HG02571 (cell line): ENCODE data around the gene EIF4E2.
"Not testable (repeated sequence)": the region's sequence is repeated elsewhere in the genome, so short reads cannot be mapped to it uniquely, and the experiment has no call there.

Experiments used
- ATAC-seq: cut with Tn5 transposase; IDR thresholded peaks from one replicate; pipeline ENCODE4 v1.9.1; 2021; ENCODE audit warnings: mild to moderate bottlenecking, moderate library complexity; ENCODE audit not compliant: unreplicated experiment

EIF4E2 gene

DNA sequence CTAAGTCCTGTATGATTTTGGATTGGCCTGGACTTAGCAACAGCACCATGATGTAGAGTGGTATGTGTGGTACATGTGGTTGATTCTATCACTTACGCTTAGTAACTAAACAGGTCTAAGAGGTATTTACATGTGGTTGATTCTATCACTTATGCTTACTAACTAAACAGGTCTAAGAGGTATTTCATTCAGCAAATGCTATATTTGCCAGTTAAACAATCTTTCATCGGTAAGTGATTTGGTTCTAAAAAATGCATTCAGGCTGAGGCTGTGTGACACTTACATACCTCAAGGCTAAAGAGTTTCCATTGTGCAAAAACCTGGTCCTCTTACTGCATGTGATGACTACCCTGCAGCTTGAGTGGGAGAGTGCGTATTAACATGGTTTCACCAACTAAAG, 13.1 kb downstream of the EIF4E2 start:
- ATAC-seq, result no peak

DNA sequence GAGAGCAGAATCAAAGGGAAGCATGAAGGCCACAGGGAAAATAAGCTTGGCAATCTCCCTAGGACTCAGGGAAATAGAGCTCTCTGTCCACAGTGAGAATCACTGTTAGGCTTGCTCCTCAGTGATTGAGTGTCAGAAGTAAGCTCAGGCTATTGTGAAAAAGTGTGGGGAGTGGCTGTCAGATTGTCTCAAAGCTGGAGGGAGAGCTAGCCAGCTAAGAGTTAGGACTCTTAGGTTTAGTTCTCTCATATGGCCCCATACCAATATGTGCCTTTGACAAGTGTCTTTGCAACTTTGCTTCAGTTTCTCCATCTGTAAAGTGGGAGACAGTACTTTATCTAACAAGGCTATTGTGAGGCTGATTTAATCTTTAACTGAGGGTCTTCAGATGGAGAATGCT, 17.2 kb downstream of the EIF4E2 start:
- ATAC-seq, result no peak

DNA sequence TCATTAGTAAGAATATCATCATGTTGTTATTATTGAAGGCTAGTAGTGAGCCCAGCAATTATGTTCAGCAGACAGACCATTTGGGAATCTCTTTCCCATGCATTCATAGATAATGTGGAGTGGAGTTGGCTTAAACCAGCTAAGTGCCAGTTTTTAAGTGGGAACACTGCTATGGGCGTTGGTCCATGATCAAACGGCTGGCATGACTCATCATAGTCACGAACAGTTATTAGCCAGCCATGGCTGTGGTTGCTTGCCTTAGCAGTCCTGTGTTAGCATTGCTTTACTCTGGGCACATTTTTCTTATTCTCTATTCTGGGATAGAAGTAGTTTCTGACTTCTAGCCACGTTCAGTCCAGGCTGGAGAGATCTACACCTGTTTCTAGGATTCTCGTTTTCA, 17.7 kb downstream of the EIF4E2 start:
- ATAC-seq, result no peak

DNA sequence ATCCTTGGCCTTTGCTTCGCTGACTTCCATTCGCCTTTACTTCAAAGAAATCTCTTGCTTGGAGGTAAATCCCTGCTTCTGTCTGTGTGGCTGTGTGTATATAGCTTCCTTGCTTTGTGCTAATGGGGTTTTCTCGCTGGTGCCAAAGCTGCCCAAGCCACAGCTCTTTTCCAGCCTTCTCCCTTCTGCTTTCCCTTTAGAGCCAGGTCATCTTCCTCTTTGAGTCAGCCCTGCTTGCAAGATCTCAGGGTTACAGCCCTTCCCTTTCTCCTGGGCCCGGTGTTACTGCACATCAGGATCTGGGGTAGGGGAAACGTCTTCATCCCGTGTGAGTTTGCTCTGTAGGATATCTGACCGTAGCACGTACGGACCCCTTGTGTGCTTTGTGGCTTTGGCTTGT, 19.1 kb downstream of the EIF4E2 start:
- no peak for ATAC-seq

DNA sequence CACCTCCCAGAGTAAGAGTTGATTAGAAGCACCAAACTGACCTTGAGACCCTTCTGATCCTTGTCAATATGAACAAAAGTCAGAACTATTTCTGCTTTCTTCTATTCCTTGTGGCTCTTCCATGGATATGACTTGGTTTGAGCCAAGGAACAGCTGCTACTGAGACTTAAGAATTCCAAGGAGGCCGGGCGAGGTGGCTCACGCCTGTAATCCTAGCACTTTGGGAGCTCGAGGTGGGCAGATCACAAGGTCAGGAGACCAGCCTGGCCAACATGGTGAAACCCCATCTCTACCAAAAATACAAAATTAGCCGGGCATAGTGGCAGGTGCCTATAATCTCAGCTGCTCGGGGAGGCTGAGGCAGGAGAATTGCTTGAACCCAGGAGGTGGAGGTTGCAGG, 20.0 kb downstream of the EIF4E2 start:
- ATAC-seq, result not testable (repeated sequence)

DNA sequence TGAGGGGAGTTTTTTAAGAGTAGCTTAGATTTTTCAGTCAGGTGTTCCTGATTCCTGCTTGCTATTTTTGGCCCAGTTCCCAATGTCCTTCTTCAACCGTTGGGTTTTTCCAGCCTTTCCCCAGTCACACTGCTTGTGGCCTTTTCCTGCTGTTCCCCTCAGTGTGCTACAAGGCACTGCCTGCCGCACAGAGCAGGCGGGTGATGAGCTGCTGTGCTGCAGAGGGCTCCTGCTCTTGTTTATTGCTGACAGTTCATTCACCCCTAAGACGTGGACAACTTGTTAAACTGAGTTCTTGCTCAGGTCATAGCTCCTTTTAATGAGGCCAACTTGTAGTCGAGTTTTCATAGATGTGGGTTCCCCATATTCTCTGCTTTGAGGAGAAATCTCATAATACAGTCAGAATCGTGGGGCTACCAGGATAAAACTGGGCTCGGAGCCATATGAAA, 20.6 kb downstream of the EIF4E2 start:
- no peak for ATAC-seq

DNA sequence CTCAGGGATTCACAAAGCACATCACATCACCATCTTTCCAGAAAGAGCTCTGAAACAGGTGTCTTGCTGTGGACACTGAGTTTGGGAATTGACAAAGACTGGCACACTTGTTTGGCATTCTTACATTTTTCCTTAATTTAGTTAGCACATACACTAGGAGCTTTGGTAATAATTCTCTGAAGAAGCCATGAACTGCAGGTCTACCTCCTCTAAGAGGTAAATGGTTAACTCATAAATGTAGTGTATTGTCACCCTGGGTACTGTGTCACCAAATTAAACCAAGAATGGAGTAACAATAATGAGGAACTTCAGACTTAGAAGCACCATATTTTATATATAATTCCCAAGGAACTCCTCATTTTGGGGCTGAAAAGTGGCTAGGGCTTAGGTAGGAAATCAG, 22.6 kb downstream of the EIF4E2 start:
- ATAC-seq, result no peak

DNA sequence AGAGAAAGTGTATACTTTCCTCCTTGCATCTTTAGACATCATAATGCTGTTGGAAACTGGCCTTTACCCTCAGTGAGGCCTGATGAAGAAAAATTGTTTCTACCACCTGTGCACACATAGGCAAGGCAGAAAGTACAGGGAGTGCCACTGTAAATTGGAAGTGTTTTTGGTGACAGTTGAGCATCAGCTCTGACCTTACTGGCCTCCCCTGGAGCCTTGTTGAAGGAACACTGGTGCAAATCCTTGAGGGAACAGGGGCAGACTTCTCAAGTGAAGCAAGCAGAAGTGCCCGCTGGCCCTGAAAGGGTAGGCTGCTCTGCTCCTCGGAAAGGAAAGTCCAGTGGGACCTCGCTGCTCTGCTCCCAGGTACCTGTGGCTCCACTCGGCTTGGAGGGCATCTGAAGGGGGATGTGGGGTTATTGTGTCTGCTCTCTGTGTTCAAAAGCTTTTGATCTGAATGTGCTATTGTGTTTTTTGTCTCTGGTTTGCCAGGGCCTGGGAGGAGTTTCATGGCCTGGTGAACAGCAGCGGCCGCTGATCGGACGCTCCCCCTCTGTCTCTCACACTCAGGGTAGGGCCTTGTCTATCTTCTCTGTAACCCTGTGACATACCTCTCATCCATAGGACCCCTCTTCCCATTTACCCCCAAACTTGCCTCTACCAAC, 23.4 kb downstream of the EIF4E2 start:
- no peak for ATAC-seq

DNA sequence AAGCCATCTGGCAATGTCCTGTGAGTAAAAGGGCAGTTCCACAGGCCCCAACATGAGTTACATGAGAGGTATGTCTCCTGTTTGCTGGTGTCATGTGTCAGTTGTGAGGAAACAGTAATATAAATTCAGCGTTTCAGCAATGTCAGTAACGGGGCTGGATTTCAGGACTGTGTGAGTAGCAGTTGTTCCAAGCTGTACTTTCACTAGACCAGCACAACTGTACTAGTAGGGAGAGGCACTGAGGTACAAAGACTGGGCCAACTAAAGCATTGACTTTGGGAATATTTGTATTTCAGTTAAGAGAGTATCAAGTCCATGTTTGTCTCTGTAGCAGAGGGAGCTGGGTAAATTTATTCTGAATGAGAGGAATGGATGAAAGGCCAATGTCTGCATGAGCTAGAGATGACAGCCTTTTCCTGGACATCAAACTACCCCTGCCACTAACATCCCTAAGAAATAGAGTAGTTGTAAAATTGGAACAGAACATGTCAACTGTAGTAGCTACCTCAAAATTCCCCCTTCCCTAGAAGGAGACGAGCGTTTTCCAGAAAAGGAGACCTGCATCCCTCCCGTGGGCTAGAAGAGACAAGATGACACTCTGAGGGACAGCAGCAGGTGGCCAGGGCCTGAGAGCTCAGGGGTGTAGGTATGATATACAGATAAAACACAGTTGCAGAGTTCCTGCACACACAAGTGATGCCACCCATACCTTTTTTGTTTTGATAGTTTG, 24.4 kb downstream of the EIF4E2 start:
- ATAC-seq, result no peak

DNA sequence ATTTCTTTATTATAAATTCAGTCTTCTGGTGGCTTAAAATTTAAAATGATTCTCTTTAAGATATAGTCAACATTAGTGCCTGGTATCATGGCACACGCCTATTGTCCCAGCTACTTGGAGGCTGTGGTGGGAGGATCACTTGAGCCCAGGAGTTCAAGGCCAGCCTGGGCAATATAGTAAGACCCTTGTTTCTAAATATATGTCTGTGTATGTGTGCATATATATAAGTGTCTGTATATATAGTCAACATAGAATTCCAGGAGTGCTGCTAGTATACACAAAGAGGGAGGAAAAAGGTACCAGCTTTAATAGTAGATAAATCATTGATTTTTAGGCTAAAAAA, 24.9 kb downstream of the EIF4E2 start:
- ATAC-seq, result no peak

DNA sequence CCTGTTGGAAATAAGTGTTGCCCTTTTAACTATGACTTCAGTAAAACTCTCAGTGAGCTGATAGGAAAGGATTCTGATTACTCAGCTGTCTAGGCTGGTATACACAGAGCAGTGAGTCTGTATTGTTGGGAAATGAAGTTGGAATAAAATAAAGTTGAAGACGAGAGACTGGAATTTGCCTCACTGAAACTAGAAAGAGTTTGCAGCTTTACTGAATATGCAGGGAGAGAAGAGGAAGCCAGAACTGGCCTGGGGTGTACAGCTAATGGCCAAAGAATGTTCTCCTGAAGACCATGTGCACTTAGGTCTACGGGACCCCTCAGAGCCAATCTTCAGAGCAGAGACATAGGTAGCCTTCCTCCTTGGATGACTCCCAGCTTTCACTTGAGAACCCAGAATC, 26.5 kb downstream of the EIF4E2 start:
- ATAC-seq, result no peak

DNA sequence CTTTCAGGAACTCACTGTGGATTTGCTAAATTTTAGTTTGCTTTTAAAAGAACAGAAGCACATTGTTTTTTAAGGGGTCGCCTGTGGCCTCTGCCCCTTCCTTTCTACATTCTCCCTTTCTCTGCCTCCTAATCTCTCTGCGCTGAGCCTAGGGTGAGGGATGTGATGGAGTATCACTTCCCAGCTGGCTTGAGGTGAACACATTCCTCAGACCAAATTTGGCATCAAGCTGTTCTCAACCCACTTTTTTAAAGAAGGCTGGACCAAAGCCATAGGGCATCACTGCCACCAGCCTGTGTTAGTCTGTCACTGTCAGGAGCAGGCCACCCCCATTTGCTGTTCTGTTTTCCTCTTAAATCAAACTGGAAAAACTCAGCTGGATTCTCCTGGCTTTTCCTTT, 27.4 kb downstream of the EIF4E2 start:
- no peak for ATAC-seq

DNA sequence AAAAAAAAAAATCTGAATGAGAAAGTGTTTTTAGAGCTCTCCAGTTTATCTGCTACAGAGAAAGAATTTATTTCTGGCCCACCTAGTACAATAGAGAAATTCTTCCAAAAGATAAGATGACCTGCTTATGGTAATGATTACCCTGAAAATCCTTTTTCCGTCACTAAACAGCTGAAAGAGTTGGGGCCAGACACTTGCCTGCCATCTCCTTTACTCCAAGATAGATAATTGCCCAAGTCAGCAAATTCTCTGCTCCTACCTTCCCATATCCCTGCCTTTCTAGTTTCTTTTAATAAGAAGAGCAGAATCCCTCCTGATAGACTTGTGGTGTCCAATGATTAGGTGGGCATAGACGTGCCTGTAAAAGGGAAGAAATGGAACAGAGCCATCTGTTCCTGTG, 28.1 kb downstream of the EIF4E2 start:
- ATAC-seq, result no peak

DNA sequence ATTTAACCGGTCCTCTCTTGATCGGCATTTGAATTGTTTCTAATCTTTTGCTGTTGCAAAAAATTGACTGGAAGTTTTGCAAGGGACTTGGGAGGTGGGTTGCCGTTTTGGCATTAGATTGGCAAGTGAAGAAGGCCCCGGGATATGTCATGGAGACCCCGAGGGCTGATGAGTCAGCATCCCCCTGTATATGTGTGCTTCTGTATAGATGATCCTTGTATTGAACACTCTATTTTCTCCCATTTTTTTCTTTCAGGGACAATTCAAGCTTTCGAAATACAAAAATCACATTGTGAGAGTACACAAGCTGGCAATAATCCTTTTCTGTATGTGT, 30.1 kb downstream of the EIF4E2 start:
- ATAC-seq, result no peak

DNA sequence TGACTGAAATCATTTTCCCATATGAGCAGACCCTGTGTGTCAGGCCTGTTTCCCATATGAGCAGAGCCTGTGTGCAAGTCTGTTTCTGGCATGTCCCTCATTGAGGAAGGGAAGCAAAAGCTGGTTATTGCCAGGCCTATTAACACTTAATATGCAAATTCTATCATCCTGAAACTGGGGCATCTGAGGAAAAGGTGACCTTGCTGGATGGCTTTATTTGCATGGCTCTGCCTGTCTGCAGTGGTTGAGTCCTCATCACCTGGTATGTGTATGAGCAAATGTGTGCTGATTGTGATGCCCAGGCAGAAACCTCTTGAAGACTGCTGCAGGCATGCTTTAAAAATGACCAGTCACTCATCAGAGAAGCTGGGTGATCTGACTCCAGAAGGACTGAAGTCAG, 31.2 kb downstream of the EIF4E2 start:
- no peak for ATAC-seq

DNA sequence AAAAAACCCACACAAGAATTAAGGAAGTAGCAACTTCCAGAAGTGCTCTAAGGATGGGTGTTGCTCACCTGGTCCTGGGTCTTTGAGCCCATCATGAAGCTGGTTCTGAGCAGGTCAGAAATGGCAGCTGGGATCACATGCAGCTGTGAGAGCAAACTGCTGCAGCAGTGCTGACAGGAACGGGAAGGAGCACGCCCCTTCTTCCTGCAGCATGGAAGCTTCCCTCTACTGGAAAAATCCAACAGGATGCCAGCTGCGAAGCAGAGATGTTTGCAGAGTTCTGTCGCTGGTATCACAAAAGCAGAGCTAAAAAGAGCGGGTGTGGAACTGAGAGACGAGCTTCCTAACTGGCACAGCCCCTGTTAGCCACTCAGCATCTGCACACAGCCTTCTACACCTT, 33.7 kb downstream of the EIF4E2 start:
- no peak for ATAC-seq

DNA sequence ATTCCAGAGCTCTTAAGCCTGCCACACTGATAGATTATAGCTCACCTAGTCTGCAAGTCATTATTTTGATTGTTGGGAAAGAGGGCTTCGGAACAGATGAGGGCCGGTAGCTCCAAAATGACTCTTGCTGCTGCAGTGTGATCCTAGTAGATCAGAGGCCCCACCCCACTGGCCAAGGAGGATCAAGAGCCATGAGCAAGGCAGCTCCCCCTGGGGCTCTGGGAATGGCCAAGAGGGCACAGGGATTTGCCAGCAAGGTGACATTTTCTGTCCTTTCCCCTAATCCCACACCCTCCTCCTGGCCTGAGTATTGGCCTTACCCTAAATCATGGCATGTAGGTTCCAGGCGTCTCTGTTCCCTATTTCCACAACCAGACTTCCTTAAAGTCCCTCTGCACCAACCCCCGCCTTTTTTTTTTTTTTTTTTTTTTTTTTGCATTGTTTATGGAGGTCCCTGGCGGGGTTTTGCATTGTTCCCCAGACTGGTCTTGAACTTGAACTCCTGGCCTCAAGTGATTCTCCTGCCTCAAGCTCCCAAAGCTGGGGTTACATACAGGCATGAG, 36.5 kb downstream of the EIF4E2 start:
- no peak for ATAC-seq

DNA sequence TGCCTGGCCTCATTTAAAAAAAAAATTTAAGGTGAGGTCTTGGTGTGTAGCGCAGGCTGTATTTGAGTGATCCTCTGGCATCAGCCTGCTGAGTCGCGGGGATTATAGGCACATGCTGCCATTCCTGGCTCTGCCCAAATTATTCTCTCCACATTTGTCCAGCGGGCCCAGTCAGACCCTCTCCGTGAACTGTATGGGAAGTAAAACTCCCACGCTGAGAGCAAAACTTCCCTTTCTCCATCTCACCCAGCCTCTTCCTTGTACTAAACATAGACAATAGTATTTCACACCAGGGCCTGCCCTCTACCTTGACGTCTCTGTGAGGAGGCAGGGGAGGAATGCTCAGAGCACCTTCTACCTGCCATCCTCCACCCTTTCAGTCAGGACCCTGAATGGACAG, 37.0 kb downstream of the EIF4E2 start:
- ATAC-seq, result no peak

DNA sequence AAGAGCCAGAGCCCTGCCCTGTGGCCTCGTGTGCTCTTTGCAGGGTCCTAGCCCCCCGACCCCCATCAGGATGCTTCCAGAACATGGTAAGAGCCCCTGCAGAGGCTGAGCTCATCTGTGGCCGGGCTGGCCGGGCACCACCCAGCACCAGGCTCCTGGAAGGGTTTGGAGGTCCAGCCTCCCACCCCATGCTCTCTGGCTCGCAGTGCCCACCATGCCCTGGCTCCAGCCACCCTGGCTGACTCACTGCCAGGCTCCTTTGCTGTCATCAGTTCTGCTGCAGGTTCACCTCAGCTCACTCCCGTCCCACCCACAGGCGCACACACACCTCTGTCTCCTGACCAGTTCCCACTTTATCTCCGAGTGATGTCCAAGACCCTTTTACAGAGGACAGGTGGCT, 37.5 kb downstream of the EIF4E2 start:
- ATAC-seq, result no peak

DNA sequence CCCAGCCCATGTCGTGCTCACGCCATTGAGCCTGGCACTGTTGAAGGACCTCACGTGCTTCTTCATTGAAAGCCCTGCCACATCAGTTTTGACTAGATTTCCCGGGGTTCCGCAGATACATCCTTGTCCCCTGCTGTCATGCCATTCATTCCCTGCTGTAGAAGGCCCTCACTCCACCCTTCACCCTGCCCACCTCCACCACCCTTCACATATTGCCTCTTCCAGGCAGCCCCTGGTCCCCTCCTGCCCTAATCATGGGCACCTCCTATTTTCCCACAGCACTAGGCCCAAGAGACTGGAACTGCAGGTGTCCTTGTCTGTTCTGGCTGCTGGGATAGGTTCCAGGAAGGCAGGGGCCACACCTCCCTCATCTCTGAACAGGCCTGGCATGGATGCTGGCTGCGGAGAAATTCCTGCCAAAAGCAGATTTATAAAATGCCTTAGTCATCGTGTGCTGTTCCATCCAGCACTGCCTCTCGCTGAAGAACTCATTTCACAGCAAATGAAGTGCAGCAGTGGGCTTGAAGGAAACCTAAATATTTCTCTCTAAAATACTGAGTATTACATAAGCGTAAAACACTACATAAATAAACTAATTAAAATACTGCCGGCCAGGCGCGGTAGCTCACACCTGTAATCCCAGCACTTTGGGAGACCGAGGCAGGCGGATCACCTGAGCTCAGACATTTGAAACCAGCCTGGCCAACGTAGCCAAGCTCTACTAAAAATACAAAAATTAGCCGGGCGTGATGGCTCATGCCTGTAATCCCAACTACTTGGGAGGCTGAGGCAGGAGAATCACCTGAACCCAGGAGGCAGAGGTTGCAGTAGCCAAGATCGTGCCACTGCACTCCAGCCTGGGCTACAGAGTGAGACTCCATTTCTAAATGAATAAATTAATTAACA, 38.4 kb downstream of the EIF4E2 start:
- no peak for ATAC-seq

DNA sequence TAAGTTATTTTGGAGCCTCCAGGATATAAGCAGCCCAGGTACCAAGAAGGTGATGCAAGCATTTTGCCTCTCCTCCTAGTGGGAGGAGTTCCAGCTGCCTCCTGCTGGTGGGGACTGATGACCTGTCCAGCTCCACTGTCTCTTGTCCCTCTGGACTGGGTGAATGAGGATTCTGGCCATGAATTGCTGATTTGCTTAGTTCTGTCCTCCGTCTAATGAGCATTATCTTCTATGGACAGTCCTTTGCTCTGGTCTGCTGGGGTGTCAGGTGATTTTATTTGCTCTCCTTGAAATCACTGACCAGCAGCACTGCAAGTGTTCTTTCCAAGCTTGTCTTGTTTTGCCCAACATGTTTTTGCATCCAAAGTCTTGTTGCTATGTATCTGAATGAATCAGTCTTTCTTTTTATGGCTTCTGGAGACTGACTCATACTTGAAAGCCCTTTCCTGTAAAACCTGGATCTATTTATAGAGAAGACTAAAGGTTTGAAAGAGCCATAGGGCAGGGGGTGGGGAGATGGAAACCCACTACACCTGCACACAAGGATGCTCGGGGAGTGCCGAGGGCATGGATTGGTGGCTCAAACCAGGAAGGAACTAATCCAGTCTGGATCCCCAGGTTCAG, 42.4 kb downstream of the EIF4E2 start:
- no peak for ATAC-seq
